Panc1 (cell line): ENCODE data around the gene MAGEA9B. TPM values are rescaled to one million over a fixed set of nuclear protein-coding genes. Genes with fewer than 3 reads are reported as not detected.

Source experiments
- ATAC-seq: fragments of 200-7000 bp; cut with Tn5 transposase; 2 replicates; pipeline ENCODE4 v1.9.1; 2020; ENCODE audit warnings: mild to moderate bottlenecking, moderate library complexity
- BruUV-seq: library from RNA; stranded (reverse); fragments of 400-500 nt; replicated peaks from 2 replicates; lab custom pipeline; 2021; lab: Mats Ljungman, UMichigan
- CTCF ChIA-PET: fragments of 300-600 bp; sonication (Branson Sonifier 250); formaldehyde crosslinking; loops from one replicate; lab custom pipeline; 2022; ENCODE audit warnings: antibody characterized with exemption; lab: Charles Lee
- POLR2A ChIA-PET: fragments of 300-600 bp; sonication (Branson Sonifier 250); formaldehyde crosslinking; loops from one replicate; lab custom pipeline; 2022; ENCODE audit warnings: antibody characterized with exemption; lab: Charles Lee
- DNase-seq: peaks from one replicate; pipeline ENCODE4 v3.0.0-alpha.2; 2010; ENCODE audit warnings: low read depth, low spot score
- H3K27ac ChIP-seq: 2 replicates; pipeline ENCODE4 v1.5.1; 2011; ENCODE audit warnings: mild to moderate bottlenecking, low read length, inconsistent platforms
- H3K27me3 ChIP-seq: fragments of 200-500 bp; sonication (Bioruptor generic); 2 replicates; pipeline ENCODE4 v1.6.0; 2014; ENCODE audit warnings: low read length, inconsistent platforms; ENCODE audit not compliant: control insufficient read depth, insufficient read depth
- H3K36me3 ChIP-seq: fragments of 200-500 bp; sonication (Bioruptor generic); 2 replicates; pipeline ENCODE4 v1.5.1; 2014; ENCODE audit warnings: inconsistent platforms, mild to moderate bottlenecking, low read length, moderate library complexity; ENCODE audit not compliant: control insufficient read depth, insufficient read depth
- H3K4me1 ChIP-seq: 2 replicates; pipeline ENCODE4 v1.5.1; 2011; ENCODE audit warnings: inconsistent platforms, mild to moderate bottlenecking, low read length, moderate library complexity; ENCODE audit not compliant: control insufficient read depth, insufficient read depth
- H3K4me3 ChIP-seq, 2 experiments: 2 replicates each; pipeline ENCODE4 v1.5.1; 2011 to 2012; ENCODE audit warnings: low read depth in 2 of 2, low read length in 2 of 2, mild to moderate bottlenecking in 2 of 2, inconsistent platforms in 1 of 2, moderate library complexity in 1 of 2
- H3K9me3 ChIP-seq: fragments of 200-500 bp; sonication (Bioruptor generic); 2 replicates; pipeline ENCODE4 v1.5.1; 2014; ENCODE audit warnings: low read depth, mild to moderate bottlenecking, inconsistent platforms, low read length, moderate library complexity; ENCODE audit not compliant: control insufficient read depth, insufficient read depth
- POLR2AphosphoS5 ChIP-seq: IDR thresholded peaks from 2 replicates; pipeline ENCODE4 v1.6.1; 2012; ENCODE audit warnings: mild to moderate bottlenecking, low read depth, low read length, moderate library complexity
- SIN3A ChIP-seq: IDR thresholded peaks from 2 replicates; pipeline ENCODE4 v1.6.1; 2012; ENCODE audit warnings: low read depth, mild to moderate bottlenecking, low read length, moderate library complexity, borderline replicate concordance; ENCODE audit not compliant: insufficient read depth
- TCF7L2 ChIP-seq: IDR thresholded peaks from 2 replicates; pipeline ENCODE4 v1.6.1; 2011; ENCODE audit warnings: mild to moderate bottlenecking, low read depth, low read length, inconsistent platforms
- in situ Hi-C: cut with HindIII; loops from 2 replicates; pipeline ENCODE4 v1.10.0; 2016; ENCODE audit warnings: low sequenced_read_pairs, low pct_unique_long_range_greater_than_20kb
- intact Hi-C: fragments of 100-400 bp; cut with micrococcal nuclease; formaldehyde crosslinking; loops from one replicate; pipeline ENCODE4 v1.10.0; 2022; ENCODE audit not compliant: unreplicated experiment
- total RNA-seq: library from RNA; stranded (reverse); gene quantifications from one replicate; pipeline ENCODE4 v1.2.1, GENCODE V29; 2021; ENCODE audit not compliant: unreplicated experiment
- TF ChIP-seq, protein P1 (sequence below), 2 experiments: IDR thresholded peaks; 2 replicates each; pipeline ENCODE4 v1.6.1; 2011 to 2012; ENCODE audit warnings: low read depth in 2 of 2, control low read depth in 1 of 2, low read length in 1 of 2, mild to moderate bottlenecking in 1 of 2, moderate library complexity in 1 of 2; ENCODE audit not compliant: insufficient read depth in 1 of 2
- TF ChIP-seq, protein P2 (sequence below): fragments of 450-650 bp; IDR thresholded peaks from 2 replicates; pipeline ENCODE4 v1.5.1; 2017; ENCODE audit warnings: mild to moderate bottlenecking

Gene MAGEA9B
- total RNA-seq, 1 experiment from 2014 or later: not detected

DNA sequence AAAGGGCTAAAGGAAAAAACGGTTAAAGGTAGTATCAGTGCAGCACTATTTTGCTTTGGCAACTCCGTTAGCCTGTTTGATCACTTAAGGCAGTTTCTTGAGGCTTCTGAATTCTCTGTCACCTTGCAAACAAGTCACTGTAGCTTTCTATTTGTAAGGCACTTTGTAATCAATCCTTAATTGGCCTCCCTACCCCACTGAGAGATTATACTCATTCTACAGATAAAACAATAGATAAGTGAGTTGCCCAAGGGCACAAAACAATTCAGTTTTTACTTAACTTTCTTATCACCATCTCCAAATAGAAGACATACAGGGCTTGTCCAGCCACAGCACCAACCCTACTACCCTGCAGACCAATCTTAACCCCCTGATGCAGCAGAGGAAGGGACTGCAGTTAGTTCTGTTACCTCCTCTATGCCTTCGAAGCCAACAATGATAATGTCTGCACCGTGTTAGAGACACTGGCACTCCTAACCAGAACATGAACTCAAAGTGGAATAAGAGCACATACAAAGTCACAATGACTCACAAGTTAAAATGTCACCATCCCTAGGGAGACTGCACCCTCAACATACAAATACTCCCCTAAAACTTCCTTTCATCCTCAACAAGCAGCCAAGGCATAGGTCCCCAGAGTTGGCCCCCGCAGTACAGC lies 42.6 kb upstream of the MAGEA9B start:
- Histone ChIP-seq H3K9me3 (no peaks in the 10 kb centered on the region), H3K27me3 (peaks cover 2% of the 10 kb centered on the region; the same call in 1 of the 2 replicates), H3K4me1 (peaks cover 16% of the 10 kb centered on the region), H3K4me3 (peak overlapping the region; percentile 61 to 81; a peak in 3 of 4 replicates), H3K36me3 (no peaks in the 10 kb centered on the region), H3K27ac (peak overlapping the region; percentile 78; the same call in 1 of the 2 replicates)
- TF ChIP-seq SIN3A (no peak), POLR2AphosphoS5 (no peak), TCF7L2 (no peak)
- TF ChIP-seq, protein P1, sequence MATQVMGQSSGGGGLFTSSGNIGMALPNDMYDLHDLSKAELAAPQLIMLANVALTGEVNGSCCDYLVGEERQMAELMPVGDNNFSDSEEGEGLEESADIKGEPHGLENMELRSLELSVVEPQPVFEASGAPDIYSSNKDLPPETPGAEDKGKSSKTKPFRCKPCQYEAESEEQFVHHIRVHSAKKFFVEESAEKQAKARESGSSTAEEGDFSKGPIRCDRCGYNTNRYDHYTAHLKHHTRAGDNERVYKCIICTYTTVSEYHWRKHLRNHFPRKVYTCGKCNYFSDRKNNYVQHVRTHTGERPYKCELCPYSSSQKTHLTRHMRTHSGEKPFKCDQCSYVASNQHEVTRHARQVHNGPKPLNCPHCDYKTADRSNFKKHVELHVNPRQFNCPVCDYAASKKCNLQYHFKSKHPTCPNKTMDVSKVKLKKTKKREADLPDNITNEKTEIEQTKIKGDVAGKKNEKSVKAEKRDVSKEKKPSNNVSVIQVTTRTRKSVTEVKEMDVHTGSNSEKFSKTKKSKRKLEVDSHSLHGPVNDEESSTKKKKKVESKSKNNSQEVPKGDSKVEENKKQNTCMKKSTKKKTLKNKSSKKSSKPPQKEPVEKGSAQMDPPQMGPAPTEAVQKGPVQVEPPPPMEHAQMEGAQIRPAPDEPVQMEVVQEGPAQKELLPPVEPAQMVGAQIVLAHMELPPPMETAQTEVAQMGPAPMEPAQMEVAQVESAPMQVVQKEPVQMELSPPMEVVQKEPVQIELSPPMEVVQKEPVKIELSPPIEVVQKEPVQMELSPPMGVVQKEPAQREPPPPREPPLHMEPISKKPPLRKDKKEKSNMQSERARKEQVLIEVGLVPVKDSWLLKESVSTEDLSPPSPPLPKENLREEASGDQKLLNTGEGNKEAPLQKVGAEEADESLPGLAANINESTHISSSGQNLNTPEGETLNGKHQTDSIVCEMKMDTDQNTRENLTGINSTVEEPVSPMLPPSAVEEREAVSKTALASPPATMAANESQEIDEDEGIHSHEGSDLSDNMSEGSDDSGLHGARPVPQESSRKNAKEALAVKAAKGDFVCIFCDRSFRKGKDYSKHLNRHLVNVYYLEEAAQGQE (IDR thresholded peaks at IDR 0.05; ENCODE audit: insufficient read depth in 1 of 2, low read depth in 2 of 2, low read length in 1 of 2): no peak
- TF ChIP-seq, protein P2, sequence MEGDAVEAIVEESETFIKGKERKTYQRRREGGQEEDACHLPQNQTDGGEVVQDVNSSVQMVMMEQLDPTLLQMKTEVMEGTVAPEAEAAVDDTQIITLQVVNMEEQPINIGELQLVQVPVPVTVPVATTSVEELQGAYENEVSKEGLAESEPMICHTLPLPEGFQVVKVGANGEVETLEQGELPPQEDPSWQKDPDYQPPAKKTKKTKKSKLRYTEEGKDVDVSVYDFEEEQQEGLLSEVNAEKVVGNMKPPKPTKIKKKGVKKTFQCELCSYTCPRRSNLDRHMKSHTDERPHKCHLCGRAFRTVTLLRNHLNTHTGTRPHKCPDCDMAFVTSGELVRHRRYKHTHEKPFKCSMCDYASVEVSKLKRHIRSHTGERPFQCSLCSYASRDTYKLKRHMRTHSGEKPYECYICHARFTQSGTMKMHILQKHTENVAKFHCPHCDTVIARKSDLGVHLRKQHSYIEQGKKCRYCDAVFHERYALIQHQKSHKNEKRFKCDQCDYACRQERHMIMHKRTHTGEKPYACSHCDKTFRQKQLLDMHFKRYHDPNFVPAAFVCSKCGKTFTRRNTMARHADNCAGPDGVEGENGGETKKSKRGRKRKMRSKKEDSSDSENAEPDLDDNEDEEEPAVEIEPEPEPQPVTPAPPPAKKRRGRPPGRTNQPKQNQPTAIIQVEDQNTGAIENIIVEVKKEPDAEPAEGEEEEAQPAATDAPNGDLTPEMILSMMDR: no peak
- in situ Hi-C loops (no loop called here), intact Hi-C loops (no loop called here)
- DNase-seq (no peak), ATAC-seq (no peak)
- BruUV-seq: TSS peak; percentile 41
- POLR2A ChIA-PET: no interaction called here
- CTCF ChIA-PET: no interaction called here

DNA sequence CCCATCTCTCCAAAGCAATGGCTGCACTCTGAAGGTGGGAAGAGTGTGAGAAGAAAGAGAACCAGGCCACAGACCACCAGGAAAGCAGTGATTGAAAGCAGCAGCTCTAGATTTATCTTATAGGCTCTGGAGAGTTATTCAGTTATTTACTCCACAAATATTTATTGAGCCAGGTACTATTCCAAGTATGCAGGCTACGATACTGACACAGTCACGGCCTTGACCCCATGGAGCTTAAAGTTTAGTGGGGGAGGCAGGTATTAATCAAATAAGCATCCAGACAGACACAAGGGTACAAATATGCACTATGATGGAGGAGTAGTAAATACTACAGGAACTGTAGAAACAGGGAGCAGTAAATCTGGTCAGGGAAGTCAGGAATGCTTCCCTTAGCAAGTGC lies 41.5 kb upstream of the MAGEA9B start:
- DNase-seq: no peak
- peaks cover 2% of the 10 kb centered on the region; the same call in 1 of the 2 replicates for H3K27me3 ChIP-seq
- no peak for ATAC-seq
- no peaks in the 10 kb centered on the region for H3K36me3 ChIP-seq
- H3K4me3 ChIP-seq: no peak overlapping the region
- POLR2A ChIA-PET: no interaction called here
- intact Hi-C loops (no loop called here), in situ Hi-C loops (no loop called here)
- TF ChIP-seq SIN3A (no peak), TCF7L2 (no peak), POLR2AphosphoS5 (no peak)
- TF ChIP-seq, protein P2: no peak
- TF ChIP-seq, protein P1 (IDR thresholded peaks at IDR 0.05; ENCODE audit: insufficient read depth in 1 of 2, low read depth in 2 of 2, low read length in 1 of 2): no peak
- no TSS peak for BruUV-seq
- no peak overlapping the region for H3K27ac ChIP-seq
- CTCF ChIA-PET: no interaction called here
- H3K4me1 ChIP-seq: peaks cover 16% of the 10 kb centered on the region
- H3K9me3 ChIP-seq: no peaks in the 10 kb centered on the region
